HG03060 (cell line): ENCODE data around the gene SLC2A4.
"Not testable (repeated sequence)": the region's sequence is repeated elsewhere in the genome, so short reads cannot be mapped to it uniquely, and the experiment has no call there.

ENCODE experiments used
- ATAC-seq: cut with Tn5 transposase; IDR thresholded peaks from one replicate; pipeline ENCODE4 v1.9.1; 2021; ENCODE audit warnings: low read depth, moderate number of reproducible peaks; ENCODE audit not compliant: unreplicated experiment

SLC2A4 gene

GRCh38 chr17:7281074-7281952, at the start of gene SLC2A4:
SLC2A4 (plus strand) TSS chr17:7281718; CDS start chr17:7281935, 217 bp downstream.
- ATAC-seq, result no peak

- ATAC-seq, result no peak
These were observed 49.4 kb upstream of the SLC2A4 start for GRCh38 chr17:7232114-7232513.

- no peak for ATAC-seq
These were observed 47.8 kb upstream of the SLC2A4 start for GRCh38 chr17:7233701-7234082.

GRCh38 chr17:7234083-7234951, 47.2 kb upstream of the SLC2A4 start, which contains the start of gene DVL2:
DVL2 (minus strand) TSS chr17:7234517; CDS start chr17:7234262, 255 bp downstream.
- peak; percentile 53 for ATAC-seq

- ATAC-seq, result no peak
These were observed 45.5 kb upstream of the SLC2A4 start for GRCh38 chr17:7235693-7236665.

GRCh38 chr17:7236808-7237207, 44.7 kb upstream of the SLC2A4 start:
- no peak for ATAC-seq

- ATAC-seq, result no peak
These were observed 44.2 kb upstream of the SLC2A4 start for GRCh38 chr17:7237266-7237760.

DNA sequence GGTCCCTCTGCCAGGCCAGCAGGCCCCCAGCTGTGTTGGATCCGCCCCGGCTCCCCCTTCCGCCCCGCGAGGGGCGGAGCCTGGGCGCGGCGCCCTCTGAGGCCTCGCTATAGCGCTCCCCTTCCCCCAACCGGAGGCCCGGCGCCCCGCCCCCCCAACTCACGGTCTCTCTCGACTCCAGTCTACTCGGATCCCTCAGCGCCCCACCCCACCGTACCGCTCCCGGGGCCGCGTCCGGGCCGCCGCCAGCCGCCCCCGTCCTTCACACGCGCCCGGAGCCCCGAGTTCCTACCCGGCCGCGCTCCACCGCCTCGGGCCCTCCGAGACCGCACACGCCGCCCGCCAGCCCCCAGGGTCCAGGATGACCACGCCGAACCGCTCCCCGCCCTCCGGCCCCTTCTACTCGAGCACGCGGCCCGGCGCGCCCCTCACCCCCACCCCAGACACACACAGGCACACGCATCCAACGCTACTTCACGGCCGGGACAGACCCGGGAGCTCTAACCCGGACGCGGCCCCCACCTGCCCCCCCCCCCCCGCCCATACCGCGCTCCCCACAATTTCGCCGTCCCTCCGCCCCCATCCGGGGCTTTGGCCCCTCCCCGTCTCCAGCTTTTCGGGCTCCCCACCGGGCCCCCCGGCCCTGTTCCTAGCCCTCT, 43.6 kb upstream of the SLC2A4 start:
- ATAC-seq, result no peak

- no peak for ATAC-seq
These were observed 43.0 kb upstream of the SLC2A4 start for GRCh38 chr17:7238420-7239090.

DNA sequence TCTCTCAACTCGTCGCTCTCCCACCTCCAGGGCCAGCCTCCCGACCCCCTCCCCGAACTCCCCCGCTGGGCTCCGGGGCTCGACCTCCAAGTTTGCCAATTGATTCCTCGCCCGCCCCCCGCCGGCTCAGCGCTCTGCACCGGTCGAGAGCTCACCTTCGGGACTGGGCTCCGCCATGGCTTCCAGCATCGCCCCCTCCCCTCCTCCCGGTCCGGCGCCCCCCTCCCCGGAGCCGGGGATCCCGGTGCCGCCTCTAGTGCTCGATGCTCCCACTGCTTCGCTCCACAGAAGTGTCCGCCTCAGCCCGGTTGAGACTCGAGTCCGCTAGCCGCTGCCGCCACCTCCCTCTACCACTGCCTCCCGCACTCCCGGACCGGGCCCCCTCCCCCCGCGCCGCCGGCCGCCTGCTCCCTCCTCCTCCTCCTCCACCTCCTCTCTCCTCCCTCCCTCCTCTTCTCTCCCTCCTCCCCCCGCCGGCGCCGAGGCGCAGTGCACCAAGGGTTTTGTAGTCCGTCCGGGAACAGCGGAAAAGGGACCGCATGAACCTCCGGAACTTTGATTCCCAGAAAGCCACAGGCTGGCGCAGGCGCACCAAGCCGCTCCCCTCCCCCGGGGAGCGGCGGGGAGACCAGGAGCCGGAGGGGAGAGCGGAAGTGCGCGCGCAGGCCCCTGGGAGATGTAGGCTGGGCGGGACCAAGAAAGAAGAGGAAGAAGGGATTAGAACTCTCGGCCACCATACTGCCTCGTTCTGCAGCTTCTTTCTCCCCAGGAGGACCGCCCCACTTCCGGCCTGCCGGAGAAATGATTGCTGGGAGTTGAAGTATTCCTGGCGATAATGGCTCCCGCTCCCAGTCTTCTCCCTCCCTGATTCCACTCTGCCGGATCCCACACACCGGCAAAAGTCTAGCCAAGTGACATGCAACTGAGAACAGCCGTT, 42.2 kb upstream of the SLC2A4 start, which contains the start of gene PHF23:
TSS of gene PHF23 (minus strand) at position 367 of the 937 bp plus-strand sequence. CDS start at position 189, 178 bp downstream.
- peak; percentile 33 for ATAC-seq

DNA sequence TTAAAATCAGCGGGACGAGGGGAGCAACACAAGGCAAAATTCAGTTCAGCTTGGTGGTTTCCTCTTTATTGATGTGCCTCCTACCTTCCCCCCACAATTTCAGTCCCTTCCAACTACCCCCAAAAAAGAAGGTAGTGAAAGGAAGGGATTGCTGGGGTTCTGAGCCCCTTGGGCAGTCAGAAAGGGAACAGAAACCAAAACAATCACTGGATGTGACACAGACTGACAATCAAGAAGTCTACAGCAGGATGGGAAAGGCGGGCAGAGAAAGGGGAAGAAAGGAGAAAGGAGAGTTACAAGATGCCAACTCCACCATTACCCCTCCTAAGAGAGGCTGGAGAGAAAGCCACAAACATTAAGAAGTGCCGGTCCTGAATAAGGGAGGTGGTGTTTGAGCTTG, 41.1 kb upstream of the SLC2A4 start:
- no peak for ATAC-seq

- no peak for ATAC-seq
These were observed 40.3 kb upstream of the SLC2A4 start for GRCh38 chr17:7241090-7241733.

DNA sequence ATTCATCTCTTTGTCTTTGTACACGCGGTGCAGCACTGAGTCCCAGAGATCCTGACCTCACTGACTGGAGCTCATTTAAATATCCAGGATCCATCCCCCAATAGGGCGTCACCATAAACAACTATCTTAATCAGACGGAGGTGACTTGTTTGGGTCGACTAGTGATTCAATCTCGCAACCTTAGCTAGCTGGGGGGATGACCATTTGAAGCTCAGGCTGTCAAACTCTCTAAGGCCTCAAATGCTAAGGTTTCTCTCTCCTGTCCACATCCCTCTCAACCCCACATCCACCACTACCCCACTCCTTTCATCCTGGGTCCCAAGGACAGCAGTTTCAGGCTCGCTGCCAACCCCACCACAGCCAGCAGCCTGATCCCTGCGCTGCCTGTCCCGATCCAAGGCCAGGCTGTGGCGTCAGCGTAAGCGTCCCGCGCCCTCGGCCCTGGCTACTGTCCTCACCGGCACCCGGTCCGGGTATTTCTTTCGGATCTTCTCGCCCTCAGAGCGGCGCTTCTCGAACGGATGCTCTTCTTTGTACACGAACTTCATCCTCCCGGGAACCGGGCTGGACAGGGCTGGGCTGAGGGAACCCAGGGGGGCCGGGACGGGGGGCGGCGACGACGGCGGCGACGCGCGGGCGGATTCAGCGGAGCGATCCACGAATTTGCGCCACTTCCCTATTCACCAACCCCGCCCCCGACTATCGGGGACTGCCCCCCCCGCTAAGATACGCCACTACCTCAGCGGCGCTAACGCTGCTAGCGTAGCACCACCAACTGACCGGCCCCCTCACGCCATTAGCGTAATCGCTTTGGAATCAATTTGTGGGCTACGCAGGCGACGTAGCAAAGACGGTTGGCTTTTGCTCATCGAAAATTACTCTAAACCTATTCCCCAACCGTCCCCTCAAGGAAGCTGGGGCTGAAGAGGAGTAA, 39.5 kb upstream of the SLC2A4 start, which contains the start of gene GABARAP:
TSS of gene GABARAP (minus strand) at position 667 of the 934 bp plus-strand sequence. CDS start at position 548, 119 bp downstream.
- ATAC-seq, result peak; percentile 21

DNA sequence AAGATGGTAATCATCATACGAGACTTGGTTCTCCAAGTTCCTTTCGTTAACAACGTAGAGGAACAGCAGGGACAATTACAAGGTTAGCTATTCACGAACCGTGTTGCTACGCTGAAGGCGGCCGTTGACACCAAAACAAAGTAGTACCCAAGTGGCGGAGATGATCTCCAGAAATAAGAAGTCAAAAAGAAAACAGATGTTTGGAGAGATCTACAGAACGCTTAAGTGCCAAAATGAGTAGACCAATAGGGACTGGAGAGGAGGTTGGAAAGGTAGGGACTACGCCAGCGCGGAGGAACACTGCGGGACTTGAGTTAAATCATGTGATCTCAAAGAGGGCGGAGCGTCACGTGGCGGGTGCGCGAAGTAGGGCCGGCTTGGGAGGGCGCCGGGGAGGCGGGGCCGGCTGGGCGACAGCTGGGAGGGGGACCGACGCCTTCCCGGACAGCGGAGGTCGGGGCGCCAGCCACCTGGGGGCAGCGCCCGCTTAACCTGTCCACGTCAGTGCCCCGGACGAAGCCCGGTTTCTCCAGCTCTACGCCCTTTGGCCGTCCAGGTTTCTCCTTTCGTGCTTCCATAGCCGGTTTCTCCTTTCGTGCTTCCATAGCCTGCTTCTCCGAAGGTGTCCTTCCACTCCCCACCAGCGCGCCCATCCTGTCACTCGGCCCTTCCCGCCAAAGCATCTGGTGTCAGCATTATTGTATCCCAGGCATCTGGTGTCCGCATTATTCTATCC, 38.6 kb upstream of the SLC2A4 start:
- peak; percentile 42 for ATAC-seq

- ATAC-seq, result no peak
These were observed 38.1 kb upstream of the SLC2A4 start for GRCh38 chr17:7243453-7243729.

- not testable (repeated sequence) for ATAC-seq
These were observed 37.7 kb upstream of the SLC2A4 start for GRCh38 chr17:7243838-7244237.
